IMR-90 (cell line): ENCODE data around the gene GNL2. TPM values are rescaled to one million over a fixed set of nuclear protein-coding genes. Genes with fewer than 3 reads are reported as not detected.

Source experiments
- ATAC-seq: fragments of 200-7000 bp; cut with Tn5 transposase; 2 replicates; pipeline ENCODE4 v1.9.1; 2020; ENCODE audit warnings: low read depth, mild to moderate bottlenecking, moderate library complexity
- BruUV-seq: library from RNA; stranded (reverse); fragments of 400-500 nt; replicated peaks from 2 replicates; lab custom pipeline; 2021; lab: Mats Ljungman, UMichigan
- CTCF ChIA-PET: fragments of 300-600 bp; formaldehyde crosslinking; extraction: SDS; loops from one replicate; lab custom pipeline; 2021; ENCODE audit warnings: antibody characterized with exemption; lab: Yijun Ruan, JAX
- POLR2A ChIA-PET: fragments of 300-600 bp; sonication (Branson Sonifier 250); formaldehyde crosslinking; loops from one replicate; lab custom pipeline; 2022; ENCODE audit warnings: antibody characterized with exemption; ENCODE audit not compliant: unreplicated experiment; lab: Charles Lee
- DNase-seq: peaks from one replicate; pipeline ENCODE4 v3.0.0; 2013
- H2AFZ ChIP-seq: replicated peaks from 2 replicates; pipeline ENCODE3; 2013; ENCODE audit warnings: low read length, mild to moderate bottlenecking; ENCODE audit not compliant: poor library complexity
- H2AK5ac ChIP-seq: 2 replicates; pipeline ENCODE4 v1.6.1; 2013; ENCODE audit warnings: low read depth, low read length, inconsistent platforms
- H2AK9ac ChIP-seq: replicated peaks from 2 replicates; pipeline ENCODE3; 2013; ENCODE audit warnings: mild to moderate bottlenecking, low read depth, low read length, moderate library complexity; ENCODE audit not compliant: poor library complexity
- H2BK120ac ChIP-seq: 2 replicates; pipeline ENCODE4 v1.6.1; 2013; ENCODE audit warnings: low read depth, low read length, inconsistent platforms
- H2BK15ac ChIP-seq: 3 replicates; pipeline ENCODE4 v1.6.1; 2013; ENCODE audit warnings: low read depth, low read length, inconsistent platforms
- H2BK20ac ChIP-seq: 2 replicates; pipeline ENCODE4 v1.6.1; 2013; ENCODE audit warnings: low read depth, mild to moderate bottlenecking, inconsistent platforms, low read length, moderate library complexity
- H2BK5ac ChIP-seq: 2 replicates; pipeline ENCODE4 v1.6.1; 2013; ENCODE audit warnings: mild to moderate bottlenecking, low read depth, low read length, inconsistent platforms; ENCODE audit not compliant: poor library complexity, severe bottlenecking
- H3K14ac ChIP-seq: replicated peaks from 2 replicates; pipeline ENCODE4 v1.6.1; 2013; ENCODE audit warnings: low read depth, low read length, inconsistent platforms
- H3K18ac ChIP-seq: 2 replicates; pipeline ENCODE4 v1.6.1; 2013; ENCODE audit warnings: low read depth, low read length, control low read depth
- H3K23ac ChIP-seq: 2 replicates; pipeline ENCODE4 v1.6.1; 2013; ENCODE audit warnings: low read depth, low read length, inconsistent platforms
- H3K27ac ChIP-seq: 2 replicates; pipeline ENCODE4 v1.5.1; 2013; ENCODE audit warnings: mild to moderate bottlenecking, control low read depth, low read length; ENCODE audit not compliant: insufficient read depth
- H3K27me3 ChIP-seq: 2 replicates; pipeline ENCODE4 v1.6.1; 2013; ENCODE audit warnings: low read length; ENCODE audit not compliant: control insufficient read depth, insufficient read depth
- H3K36me3 ChIP-seq: 2 replicates; pipeline ENCODE4 v1.6.1; 2013; ENCODE audit warnings: low read length, mixed read lengths; ENCODE audit not compliant: control insufficient read depth, insufficient read depth
- H3K4ac ChIP-seq: 2 replicates; pipeline ENCODE4 v1.6.1; 2013; ENCODE audit warnings: low read depth, low read length, inconsistent platforms
- H3K4me1 ChIP-seq: 2 replicates; pipeline ENCODE4 v1.6.1; 2013; ENCODE audit warnings: low read length, mixed read lengths; ENCODE audit not compliant: control insufficient read depth, insufficient read depth
- H3K4me2 ChIP-seq: 2 replicates; pipeline ENCODE4 v1.6.1; 2013; ENCODE audit warnings: low read depth, mild to moderate bottlenecking, control low read depth, low read length, moderate library complexity
- H3K4me3 ChIP-seq: 2 replicates; pipeline ENCODE4 v1.5.1; 2013; ENCODE audit warnings: low read depth, mild to moderate bottlenecking, control low read depth, low read length, moderate library complexity; ENCODE audit not compliant: insufficient read depth
- H3K56ac ChIP-seq: 2 replicates; pipeline ENCODE4 v1.6.1; 2013; ENCODE audit warnings: low read length, inconsistent platforms; ENCODE audit not compliant: insufficient read depth; ENCODE audit errors: extremely low read depth
- H3K79me1 ChIP-seq, 2 experiments: 2 replicates each; pipeline ENCODE4 v1.6.1; 2013; ENCODE audit warnings: low read length in 2 of 2, inconsistent platforms in 1 of 2, low read depth in 1 of 2
- H3K9ac ChIP-seq: 2 replicates; pipeline ENCODE4 v1.6.1; 2013; ENCODE audit warnings: low read depth, low read length, control low read depth
- H3K9me1 ChIP-seq: 2 replicates; pipeline ENCODE4 v1.6.1; 2013; ENCODE audit warnings: low read length, inconsistent platforms; ENCODE audit not compliant: insufficient read depth
- H3K9me3 ChIP-seq: 2 replicates; pipeline ENCODE4 v1.6.1; 2013; ENCODE audit warnings: low read length; ENCODE audit not compliant: control insufficient read depth, insufficient read depth
- H4K20me1 ChIP-seq: 2 replicates; pipeline ENCODE4 v1.6.1; 2013; ENCODE audit warnings: low read length, inconsistent platforms; ENCODE audit not compliant: insufficient read depth
- H4K5ac ChIP-seq: 2 replicates; pipeline ENCODE4 v1.6.1; 2013; ENCODE audit warnings: mild to moderate bottlenecking, low read depth, low read length, control low read depth
- H4K8ac ChIP-seq, 2 experiments: 2 replicates each; pipeline ENCODE4 v1.6.1; 2013; ENCODE audit warnings: low read depth in 2 of 2, low read length in 2 of 2, control low read depth in 1 of 2, inconsistent platforms in 1 of 2
- H4K91ac ChIP-seq: 2 replicates; pipeline ENCODE4 v1.6.1; 2013; ENCODE audit warnings: low read depth, low read length, inconsistent platforms; ENCODE audit not compliant: insufficient read depth
- MXI1 ChIP-seq: IDR thresholded peaks from 2 replicates; pipeline ENCODE4 v1.6.1; 2012; ENCODE audit warnings: low read depth, mild to moderate bottlenecking, low read length, moderate library complexity, borderline replicate concordance
- WGBS, 2 experiments: methylation state at CpG; one replicate each; pipeline versions ENCODE4 v1.1.5 to v1.1.7; 2013; ENCODE audit warnings: missing lambda C conversion rate in 2 of 2; ENCODE audit not compliant: insufficient read length in 1 of 2; ENCODE audit errors: extremely low coverage in 2 of 2; 5-methylcytosine and 5-hydroxymethylcytosine counted together
- dilution Hi-C: fragments of 300-500 bp; cut with HindIII; formaldehyde crosslinking; loops from one replicate; pipeline ENCODE4 v1.14.3; 2018; ENCODE audit warnings: low sequenced_read_pairs; ENCODE audit not compliant: unreplicated experiment
- in situ Hi-C: fragments of 300-500 bp; cut with MboI; formaldehyde crosslinking; loops from 3 replicates; pipeline ENCODE4 v1.14.3; 2019; ENCODE audit warnings: low sequenced_read_pairs, inconsistent platforms, mixed read lengths
- intact Hi-C: fragments of 100-400 bp; cut with micrococcal nuclease; formaldehyde crosslinking; loops from 2 replicates; pipeline ENCODE4 v1.10.0; 2022
- polyA plus RNA-seq, 3 experiments: library from polyadenylated mRNA; depleted of rRNA; stranded (reverse); fragments of >200 nt; gene quantifications; 2 replicates each; pipeline ENCODE4 v1.2.3, GENCODE V29; 2012; ENCODE audit warnings: low replicate concordance in 1 of 3
- total RNA-seq: library from RNA; depleted of rRNA; stranded (reverse); fragments of >200 nt; gene quantifications from 2 replicates; pipeline ENCODE4 v1.2.3, GENCODE V29; 2012
- TF ChIP-seq, protein P1 (sequence below): conservative IDR thresholded peaks from 2 replicates; pipeline ENCODE4 v1.5.1; 2012; ENCODE audit warnings: mild to moderate bottlenecking, low read depth, low read length, improper control_type of control experiment

The GNL2 gene
- total and polyA plus RNA-seq, 2 of the 4 experiments (the other 2 are of a cell fraction): 42.9 to 77.4 TPM

DNA sequence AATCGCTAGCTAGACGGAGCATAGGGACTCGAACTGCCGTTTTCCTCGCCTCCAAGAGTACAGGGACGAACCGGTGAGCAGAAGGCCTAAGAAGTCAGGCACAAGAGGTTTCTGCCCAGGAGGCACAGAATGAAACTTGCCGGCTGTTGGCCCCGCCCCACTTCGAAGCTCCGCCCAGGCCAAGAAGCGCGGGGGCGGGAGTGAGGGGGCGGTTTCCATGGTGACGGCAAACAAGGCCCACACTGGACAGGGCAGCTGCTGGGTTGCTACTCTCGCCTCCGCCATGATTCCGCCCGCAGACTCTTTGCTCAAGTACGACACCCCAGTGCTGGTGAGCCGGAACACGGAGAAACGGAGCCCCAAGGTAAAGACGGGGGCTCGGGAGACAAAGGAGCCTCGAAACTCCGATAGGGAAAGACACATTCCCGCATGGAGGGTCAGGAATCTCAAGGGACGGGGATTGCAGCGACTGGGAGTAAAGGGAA, 39.0 kb downstream of the GNL2 start, which contains the start of gene DNALI1:
DNALI1 (plus strand) TSS at position 229 of the 485 bp plus-strand sequence; CDS start at position 284, 55 bp downstream.
- H2BK5ac ChIP-seq: no peak within 1 kb of the TSS
- H3K4me2 ChIP-seq: peak within 1 kb of the TSS; percentile 93
- peaks cover 4% of the 10 kb centered on the region; the same call in 1 of the 2 replicates for H3K9me1 ChIP-seq
- H3K4me1 ChIP-seq: peaks cover 3% of the 10 kb centered on the region
- POLR2A ChIA-PET: interaction anchor here (0.6 kb wide), 1 partner anchor 252 kb away, joined by 5 read pairs; the partner anchor contains the start of gene YRDC
- H3K4ac ChIP-seq: peak within 1 kb of the TSS; percentile 69
- TF ChIP-seq MXI1: peak; percentile 44; the same call in 1 of the 2 replicates
- TF ChIP-seq, protein P1, sequence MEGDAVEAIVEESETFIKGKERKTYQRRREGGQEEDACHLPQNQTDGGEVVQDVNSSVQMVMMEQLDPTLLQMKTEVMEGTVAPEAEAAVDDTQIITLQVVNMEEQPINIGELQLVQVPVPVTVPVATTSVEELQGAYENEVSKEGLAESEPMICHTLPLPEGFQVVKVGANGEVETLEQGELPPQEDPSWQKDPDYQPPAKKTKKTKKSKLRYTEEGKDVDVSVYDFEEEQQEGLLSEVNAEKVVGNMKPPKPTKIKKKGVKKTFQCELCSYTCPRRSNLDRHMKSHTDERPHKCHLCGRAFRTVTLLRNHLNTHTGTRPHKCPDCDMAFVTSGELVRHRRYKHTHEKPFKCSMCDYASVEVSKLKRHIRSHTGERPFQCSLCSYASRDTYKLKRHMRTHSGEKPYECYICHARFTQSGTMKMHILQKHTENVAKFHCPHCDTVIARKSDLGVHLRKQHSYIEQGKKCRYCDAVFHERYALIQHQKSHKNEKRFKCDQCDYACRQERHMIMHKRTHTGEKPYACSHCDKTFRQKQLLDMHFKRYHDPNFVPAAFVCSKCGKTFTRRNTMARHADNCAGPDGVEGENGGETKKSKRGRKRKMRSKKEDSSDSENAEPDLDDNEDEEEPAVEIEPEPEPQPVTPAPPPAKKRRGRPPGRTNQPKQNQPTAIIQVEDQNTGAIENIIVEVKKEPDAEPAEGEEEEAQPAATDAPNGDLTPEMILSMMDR: no peak
- peak within 1 kb of the TSS; percentile 93 for H2AK9ac ChIP-seq
- peak within 1 kb of the TSS; percentile 84 for H3K9ac ChIP-seq
- no peaks in the 10 kb centered on the region for H3K9me3 ChIP-seq
- CTCF ChIA-PET: no interaction called here
- peak within 1 kb of the TSS; percentile 91 for H4K5ac ChIP-seq
- WGBS, 2 experiments: 8% methylated on average over 21 of the region's 31 CpGs; no CpG with 5 or more reads in 1 of the 2 experiments
- peaks cover 9 to 29% of the 10 kb centered on the region in 2 experiments; a peak in 2 of 4 replicates for H3K79me1 ChIP-seq
- peak within 1 kb of the TSS; percentile 86 for H3K14ac ChIP-seq
- H2BK15ac ChIP-seq: peak within 1 kb of the TSS; percentile 40; the same call in 1 of the 3 replicates
- peak within 1 kb of the TSS; percentile 71 for H2AK5ac ChIP-seq
- ATAC-seq: peak; percentile 94
- H3K27me3 ChIP-seq: no peaks in the 10 kb centered on the region
- peak within 1 kb of the TSS; percentile 48 for H3K18ac ChIP-seq
- H4K20me1 ChIP-seq: peaks cover 16% of the 10 kb centered on the region; the same call in 1 of the 2 replicates
- H2BK120ac ChIP-seq: peak within 1 kb of the TSS; percentile 80
- H4K8ac ChIP-seq: peak within 1 kb of the TSS; percentile 81 to 95
- dilution Hi-C loops: no loop called here
- peak within 1 kb of the TSS; percentile 66; the same call in 1 of the 2 replicates for H3K56ac ChIP-seq
- peak; percentile 88 for DNase-seq
- no TSS peak for BruUV-seq
- in situ Hi-C loops: no loop called here
- peak within 1 kb of the TSS; percentile 40; the same call in 1 of the 2 replicates for H2BK20ac ChIP-seq
- H3K27ac ChIP-seq: peak within 1 kb of the TSS; percentile 42
- H4K91ac ChIP-seq: peak within 1 kb of the TSS; percentile 64
- peak within 1 kb of the TSS; percentile 49 for H3K4me3 ChIP-seq
- intact Hi-C loops: no loop called here
- H3K36me3 ChIP-seq: peaks cover 11% of the 10 kb centered on the region
- peak within 1 kb of the TSS; percentile 92 for H2AFZ ChIP-seq
- peak within 1 kb of the TSS; percentile 69; the same call in 1 of the 2 replicates for H3K23ac ChIP-seq
